Esophagus (tissue), 2 donors: ENCODE measurements around the gene PTPN20. TPM values are rescaled to one million over a fixed set of nuclear protein-coding genes. Genes with fewer than 3 reads are reported as not detected.

Experiments used
- H3K27ac ChIP-seq, 2 donors: one replicate each; pipeline ENCODE4 v1.5.1; 2013; ENCODE audit warnings: low read depth in 2 of 2, mild to moderate bottlenecking in 2 of 2, inconsistent platforms in 1 of 2, low read length in 1 of 2, moderate library complexity in 1 of 2
- H3K27me3 ChIP-seq, 2 donors: one replicate each; pipeline ENCODE4 v1.6.1; 2013; ENCODE audit warnings: low read length in 2 of 2, control low read depth in 1 of 2, mild to moderate bottlenecking in 1 of 2; ENCODE audit not compliant: insufficient read depth in 2 of 2, control insufficient read depth in 1 of 2
- H3K36me3 ChIP-seq, 2 donors: one replicate each; pipeline ENCODE4 v1.6.1; 2013; ENCODE audit warnings: low read length in 1 of 2; ENCODE audit not compliant: control insufficient read depth in 2 of 2, insufficient read depth in 2 of 2
- H3K4me1 ChIP-seq, 2 donors: one replicate each; pipeline ENCODE4 v1.6.1; 2013; ENCODE audit warnings: low read length in 1 of 2; ENCODE audit not compliant: control insufficient read depth in 2 of 2, insufficient read depth in 2 of 2
- H3K4me3 ChIP-seq, 2 donors: one replicate each; pipeline ENCODE4 v1.5.1; 2013; ENCODE audit warnings: low read length in 2 of 2, mild to moderate bottlenecking in 2 of 2, low read depth in 1 of 2, moderate library complexity in 1 of 2
- H3K9me3 ChIP-seq, 2 donors: one replicate each; pipeline ENCODE4 v1.6.1; 2013; ENCODE audit warnings: mild to moderate bottlenecking in 2 of 2, low read depth in 1 of 2, low read length in 1 of 2, moderate library complexity in 1 of 2; ENCODE audit not compliant: control insufficient read depth in 2 of 2, insufficient read depth in 1 of 2
- WGBS, 2 donors: extraction: QIAGEN DNeasy Blood & Tissue Kit; methylation state at CpG; one replicate each; pipeline ENCODE4 v1.1.7; 2013; 5-methylcytosine and 5-hydroxymethylcytosine counted together
- polyA plus RNA-seq, 2 donors: library from polyadenylated mRNA; stranded (reverse); fragments of 200-250 nt; gene quantifications; one replicate each; pipeline ENCODE4 v1.2.3, GENCODE V29; 2013
- donor health status: healthy with polysubstance abuse.
- donor health status: Bipolar disorder and iron deficiency.

Gene PTPN20
- polyA plus RNA-seq, 2 donors = 2.2 to 2.3 TPM

DNA sequence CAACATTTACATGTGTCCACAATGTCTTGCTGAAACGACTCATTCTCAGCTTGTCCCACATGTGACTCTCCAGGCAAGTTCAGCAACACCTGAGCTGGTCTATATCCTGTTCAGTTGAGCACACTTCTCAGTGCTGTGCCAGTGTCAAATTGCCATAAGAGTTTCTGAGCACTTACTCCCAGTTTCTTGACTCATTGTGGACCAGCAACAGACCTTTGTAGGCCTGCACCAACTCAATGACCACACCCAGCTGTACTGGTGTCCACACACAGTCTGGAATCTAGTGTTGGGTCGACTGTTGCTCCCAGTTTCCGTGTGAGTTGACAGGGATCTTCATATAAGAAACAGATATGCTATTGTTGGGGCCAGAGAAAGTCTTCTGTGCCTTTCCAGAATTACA is 88.0 kb downstream of the PTPN20 start:
- H3K36me3 ChIP-seq = no peaks in the 10 kb centered on the region
- 65 to 70% methylated on average over 3 of the region's 3 CpGs for WGBS, 2 donors
- no peaks in the 10 kb centered on the region for H3K27me3 ChIP-seq
- no peaks in the 10 kb centered on the region for H3K4me1 ChIP-seq
- no peak overlapping the region for H3K4me3 ChIP-seq
- no peak overlapping the region for H3K27ac ChIP-seq
- H3K9me3 ChIP-seq = no peaks in the 10 kb centered on the region

GRCh38 chr10:47008769-47009168 is 97.5 kb downstream of the PTPN20 start:
- no peaks in the 10 kb centered on the region for H3K27me3 ChIP-seq
- no peaks in the 10 kb centered on the region for H3K9me3 ChIP-seq
- no peaks in the 10 kb centered on the region for H3K4me1 ChIP-seq
- no peak overlapping the region for H3K27ac ChIP-seq
- no peak overlapping the region for H3K4me3 ChIP-seq
- WGBS, 2 donors = 76 to 78% methylated on average over 2 of the region's 2 CpGs
- no peaks in the 10 kb centered on the region for H3K36me3 ChIP-seq

DNA sequence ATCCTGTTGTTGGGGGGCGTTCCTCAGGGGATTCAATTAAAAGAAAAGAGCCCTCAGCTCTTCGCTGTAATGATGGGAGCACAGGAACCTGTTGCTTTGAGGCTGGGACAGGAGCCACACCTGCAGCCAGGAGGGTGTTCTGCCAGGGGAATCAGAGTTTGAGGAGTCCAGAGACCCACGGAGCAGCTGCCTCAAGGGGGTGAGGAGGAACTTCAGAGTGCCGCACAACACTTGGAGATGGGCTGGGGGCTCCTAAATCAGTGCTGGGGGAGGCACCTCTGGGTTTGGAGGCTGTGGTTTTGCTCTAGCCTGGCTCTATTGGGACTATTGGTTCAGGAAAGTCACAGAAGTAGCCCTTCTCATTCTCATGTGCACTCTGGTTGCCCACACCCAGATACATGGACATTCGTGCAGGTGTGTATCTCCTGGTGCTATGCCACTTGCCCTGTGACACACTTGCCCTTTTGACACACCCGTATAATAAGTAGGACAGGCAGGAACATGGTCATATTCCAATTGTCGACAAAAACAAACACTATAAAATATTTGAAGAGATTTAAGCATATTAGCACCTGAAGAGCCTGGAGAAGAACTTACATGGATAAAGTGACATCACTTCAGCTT is 98.1 kb downstream of the PTPN20 start:
- 57 to 70% methylated on average over 7 of the region's 7 CpGs for WGBS, 2 donors
- no peaks in the 10 kb centered on the region for H3K9me3 ChIP-seq
- H3K36me3 ChIP-seq = no peaks in the 10 kb centered on the region
- no peak overlapping the region for H3K27ac ChIP-seq
- no peaks in the 10 kb centered on the region for H3K4me1 ChIP-seq
- H3K27me3 ChIP-seq = no peaks in the 10 kb centered on the region
- H3K4me3 ChIP-seq = no peak overlapping the region

GRCh38 chr10:47010036-47010435 is 98.8 kb downstream of the PTPN20 start:
- no peaks in the 10 kb centered on the region for H3K36me3 ChIP-seq
- no peaks in the 10 kb centered on the region for H3K9me3 ChIP-seq
- no peak overlapping the region for H3K4me3 ChIP-seq
- no peaks in the 10 kb centered on the region for H3K4me1 ChIP-seq
- WGBS, 2 donors = 88 to 91% methylated on average over 3 of the region's 3 CpGs
- H3K27ac ChIP-seq = no peak overlapping the region
- H3K27me3 ChIP-seq = no peaks in the 10 kb centered on the region

DNA sequence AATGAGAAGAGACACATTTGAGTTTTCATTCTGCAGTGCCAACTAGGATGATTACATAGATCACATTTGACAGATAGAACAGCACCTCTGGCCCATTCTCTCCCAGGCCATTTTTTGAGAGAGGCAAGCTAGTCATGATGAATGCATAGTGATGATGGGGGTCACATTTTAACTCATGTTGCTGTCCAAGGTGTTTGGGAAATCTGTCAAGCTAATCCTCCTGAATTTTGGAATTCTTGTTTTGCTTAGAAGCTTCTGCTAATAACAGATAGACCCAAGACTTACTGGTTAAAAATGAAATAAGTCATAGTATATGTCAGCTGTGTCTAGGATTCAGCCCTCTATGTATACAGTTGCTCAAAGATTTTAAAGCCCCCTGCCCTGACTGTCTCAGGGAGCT is 101.0 kb downstream of the PTPN20 start:
- Histone ChIP-seq H3K9me3 (no peaks in the 10 kb centered on the region), H3K4me1 (no peaks in the 10 kb centered on the region), H3K27me3 (no peaks in the 10 kb centered on the region), H3K36me3 (no peaks in the 10 kb centered on the region), H3K27ac (no peak overlapping the region), H3K4me3 (no peak overlapping the region)

DNA sequence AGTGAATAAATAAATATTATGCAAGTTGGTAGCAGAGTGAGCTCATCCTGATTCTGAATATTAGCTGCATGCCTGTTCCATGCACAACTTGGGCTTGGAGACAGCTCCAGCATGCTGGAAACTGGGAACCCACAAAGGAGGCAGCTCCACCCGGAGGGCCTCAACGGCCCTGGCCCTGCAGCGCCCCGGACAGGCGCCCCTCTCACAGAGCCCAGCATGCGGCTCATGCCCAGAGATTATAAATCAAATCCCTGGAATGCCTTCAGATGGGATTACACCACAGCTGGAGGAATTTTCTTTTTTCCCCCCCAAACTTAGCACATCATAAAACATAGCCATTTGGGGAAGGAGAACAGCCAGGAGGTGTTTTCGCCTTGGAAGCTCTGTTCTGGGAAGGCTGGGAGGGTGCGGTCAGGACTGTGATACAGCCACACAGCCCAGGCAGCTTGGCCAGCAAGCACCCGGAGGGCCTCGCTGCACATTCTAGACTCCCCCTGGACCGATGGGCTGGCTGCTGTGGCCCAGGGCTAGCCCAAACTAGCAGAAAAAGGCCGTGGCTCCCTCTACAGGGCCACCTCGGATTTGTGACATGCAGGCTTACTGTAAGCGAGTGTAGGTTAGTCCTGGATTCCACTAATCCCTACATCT is 102.4 kb downstream of the PTPN20 start:
- Histone ChIP-seq H3K36me3 (no peaks in the 10 kb centered on the region), H3K9me3 (no peaks in the 10 kb centered on the region), H3K4me1 (no peaks in the 10 kb centered on the region), H3K4me3 (no peak overlapping the region), H3K27me3 (no peaks in the 10 kb centered on the region), H3K27ac (no peak overlapping the region)
- 69 to 71% methylated on average over 14 of the region's 14 CpGs for WGBS, 2 donors

DNA sequence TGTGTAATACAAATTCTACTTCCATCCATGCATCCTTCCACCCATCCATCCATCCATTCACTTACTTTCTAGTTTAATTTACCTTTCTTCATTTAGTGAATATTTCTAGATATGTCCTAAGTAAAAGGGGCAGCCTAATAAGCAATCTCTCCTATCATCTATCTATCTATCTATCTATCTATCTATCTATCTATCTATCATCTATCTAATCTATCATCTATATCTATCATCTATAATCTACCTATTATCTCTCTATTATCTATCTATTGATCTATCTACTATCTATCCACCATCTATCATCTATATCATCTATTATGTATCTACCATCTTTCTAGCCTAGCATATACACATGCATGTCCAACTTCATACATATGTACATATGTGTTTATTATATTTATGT is 104.2 kb downstream of the PTPN20 start:
- Histone ChIP-seq H3K4me1 (no peaks in the 10 kb centered on the region), H3K4me3 (no peak overlapping the region), H3K9me3 (no peaks in the 10 kb centered on the region), H3K27me3 (no peaks in the 10 kb centered on the region), H3K36me3 (no peaks in the 10 kb centered on the region), H3K27ac (no peak overlapping the region)

DNA sequence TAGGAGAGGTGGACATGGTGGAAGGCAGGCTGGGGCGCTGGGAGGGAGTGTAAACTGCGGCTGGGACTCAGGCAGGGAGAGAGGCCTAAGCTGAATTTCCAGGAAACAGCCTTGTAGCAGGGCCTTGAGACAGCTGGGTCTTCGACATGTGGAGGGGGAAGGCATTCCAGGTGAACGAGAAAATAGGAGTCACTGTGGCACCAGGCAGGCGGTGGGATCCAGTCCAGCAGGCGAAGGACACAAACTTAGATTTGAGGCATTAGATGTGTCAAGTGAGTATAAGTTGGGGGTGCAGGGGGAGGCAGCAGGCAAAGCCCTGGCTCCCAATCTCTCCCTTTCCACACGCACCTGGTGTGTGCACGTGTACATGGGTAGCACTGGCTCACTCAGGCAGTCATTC is 105.3 kb downstream of the PTPN20 start:
- H3K36me3 ChIP-seq = no peaks in the 10 kb centered on the region
- H3K4me3 ChIP-seq = no peak overlapping the region
- no peaks in the 10 kb centered on the region for H3K4me1 ChIP-seq
- WGBS, 2 donors = 91 to 92% methylated on average over 8 of the region's 8 CpGs
- H3K27ac ChIP-seq = no peak overlapping the region
- no peaks in the 10 kb centered on the region for H3K27me3 ChIP-seq
- H3K9me3 ChIP-seq = no peaks in the 10 kb centered on the region

DNA sequence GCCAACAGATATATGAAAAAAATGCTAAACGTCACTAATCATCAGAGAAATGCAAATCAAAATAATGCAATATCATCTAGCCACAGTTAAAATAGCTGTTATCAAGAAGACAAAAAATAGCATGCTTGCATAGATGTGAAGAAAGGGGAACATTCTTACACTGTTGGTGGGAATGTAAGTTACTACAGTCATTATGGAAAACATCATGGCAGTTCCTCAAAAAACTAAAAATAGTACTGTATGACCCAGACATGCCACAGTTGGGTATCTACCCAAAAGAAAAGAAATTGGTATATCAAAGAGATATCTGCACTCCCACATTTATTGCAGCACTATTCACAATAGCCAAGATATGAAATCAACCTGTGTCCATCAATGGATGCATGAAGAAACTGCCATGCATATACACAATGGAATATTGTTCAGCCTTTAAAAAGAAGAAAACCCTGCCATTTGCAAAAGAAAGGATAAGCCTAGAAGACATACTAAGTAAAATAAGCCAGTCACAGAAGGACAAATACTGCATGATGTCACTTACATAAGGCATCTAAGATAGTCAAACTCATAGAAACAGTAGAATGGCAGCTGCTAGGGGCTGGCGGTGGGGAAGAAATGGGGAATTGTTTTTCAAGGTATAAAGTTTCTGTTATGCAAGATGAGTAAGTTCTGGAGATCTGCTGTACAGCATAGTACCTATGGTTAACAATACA is 107.0 kb downstream of the PTPN20 start:
- Histone ChIP-seq H3K27me3 (no peaks in the 10 kb centered on the region), H3K4me1 (no peaks in the 10 kb centered on the region), H3K36me3 (no peaks in the 10 kb centered on the region), H3K27ac (no peak overlapping the region), H3K9me3 (no peaks in the 10 kb centered on the region), H3K4me3 (no peak overlapping the region)
- 81 to 82% methylated on average over 2 of the region's 2 CpGs for WGBS, 2 donors
